ENCODE measurements around the gene LRRC32. TPM values are rescaled to one million over a fixed set of nuclear protein-coding genes. Genes with fewer than 3 reads are reported as not detected.

LRRC32 gene
- total and polyA plus RNA-seq, 2 of the 4 experiments (the other 2 are of a cell fraction) = 5.2 to 13.7 TPM

- intact Hi-C loops (cut with micrococcal nuclease) = no loop called here
- 0 out of 2 replicates have a peak, but pooled peaks cover 3% of the 10 kb centered on the region for H3K27me3 ChIP-seq (ENCODE audit: control insufficient read depth, insufficient read depth, low read length)
- WGBS, 2 experiments (ENCODE audit: extremely low coverage in 2 of 2, insufficient read length in 1 of 2) = 97% methylated on average over 7 of the region's 15 CpGs; no CpG with 5 or more reads in 1 of the 2 experiments
- no peak overlapping the region; the same call in 1 of the 2 replicates for H3K18ac ChIP-seq (ENCODE audit: low read depth, low read length)
- H2AK9ac ChIP-seq (replicated peaks; ENCODE audit: low read depth, low read length, poor library complexity) = no peak overlapping the region
- peaks cover 10% of the 10 kb centered on the region for H3K4me1 ChIP-seq (ENCODE audit: control insufficient read depth, insufficient read depth, low read length)
- H2BK20ac ChIP-seq (ENCODE audit: low read depth, low read length) = no peak overlapping the region
- dilution Hi-C loops (cut with HindIII; ENCODE audit: low sequenced_read_pairs, unreplicated experiment) = no loop called here
- no TSS peak for BruUV-seq (replicated peaks)
- H2BK15ac ChIP-seq (ENCODE audit: low read depth, low read length) = no peak overlapping the region; the same call in 2 of the 3 replicates
- H2BK5ac ChIP-seq (ENCODE audit: low read depth, low read length, poor library complexity, severe bottlenecking) = no peak overlapping the region
- ATAC-seq (ENCODE audit: low read depth) = no peak
- no peak for DNase-seq
- H4K91ac ChIP-seq (ENCODE audit: insufficient read depth, low read depth, low read length) = no peak overlapping the region; the same call in 1 of the 2 replicates
- H3K9ac ChIP-seq (ENCODE audit: low read depth, low read length) = no peak overlapping the region
- H3K36me3 ChIP-seq (ENCODE audit: control insufficient read depth, insufficient read depth, low read length) = peaks cover 2% of the 10 kb centered on the region; the same call in 1 of the 2 replicates
- H2AFZ ChIP-seq (replicated peaks; ENCODE audit: low read length, poor library complexity) = no peak overlapping the region
- no peak overlapping the region for H3K56ac ChIP-seq (ENCODE audit: extremely low read depth, insufficient read depth, low read length)
- no peak overlapping the region for H2BK120ac ChIP-seq (ENCODE audit: low read depth, low read length)
- H3K27ac ChIP-seq (ENCODE audit: insufficient read depth, low read length) = no peak overlapping the region
- ChIA-PET CTCF (no interaction called here), POLR2A (ENCODE audit: unreplicated experiment) (interaction anchor here (0.5 kb wide), 1 partner anchor 226 kb away, joined by 3 read pairs; no protein-coding TSS in a partner anchor)
- H3K23ac ChIP-seq (ENCODE audit: low read depth, low read length) = no peak overlapping the region
- H3K79me1 ChIP-seq (ENCODE audit: low read depth in 1 of 2, low read length in 2 of 2) = no peaks in the 10 kb centered on the region
- TF ChIP-seq CEBPB (IDR thresholded peaks at IDR 0.05; ENCODE audit: low read depth, low read length) = no peak
- TF ChIP-seq ELK1 (IDR thresholded peaks at IDR 0.05; ENCODE audit: borderline replicate concordance, low read depth, low read length) = no peak
- no peak for TF ChIP-seq RCOR1 (IDR thresholded peaks at IDR 0.05; ENCODE audit: insufficient replicate concordance, low read length)
- no peak for TF ChIP-seq RAD21 (IDR thresholded peaks at IDR 0.05; ENCODE audit: low read length)
- TF ChIP-seq BHLHE40 (IDR thresholded peaks at IDR 0.05; ENCODE audit: low read depth, low read length) = no peak
- TF ChIP-seq FOS (IDR thresholded peaks at IDR 0.05; ENCODE audit: low read depth, low read length) = no peak
- TF ChIP-seq RFX5 (IDR thresholded peaks at IDR 0.05; ENCODE audit: low read depth, low read length) = no peak
- no peak for TF ChIP-seq MAFK (IDR thresholded peaks at IDR 0.05; ENCODE audit: low read depth, low read length)
- no peak for TF ChIP-seq MAZ (IDR thresholded peaks at IDR 0.05; ENCODE audit: borderline replicate concordance, low read depth, low read length)
- no peak for TF ChIP-seq POLR2A (IDR thresholded peaks at IDR 0.05; ENCODE audit: low read depth, low read length)
- TF ChIP-seq SMC3 (IDR thresholded peaks at IDR 0.05; ENCODE audit: low read depth, low read length) = no peak
- no peak overlapping the region for H3K4me2 ChIP-seq (ENCODE audit: low read depth, low read length)
- no peaks in the 10 kb centered on the region for H3K9me3 ChIP-seq (ENCODE audit: control insufficient read depth, insufficient read depth, low read length)
- no peak overlapping the region for H3K14ac ChIP-seq (replicated peaks; ENCODE audit: low read depth, low read length)
- H2AK5ac ChIP-seq (ENCODE audit: low read depth, low read length) = 0 out of 2 replicates have a peak overlapping the region, but pooled peaks have one; percentile 87
- H3K4me3 ChIP-seq (ENCODE audit: insufficient read depth, low read depth, low read length) = no peak overlapping the region
- H3K9me1 ChIP-seq (ENCODE audit: insufficient read depth, low read length) = no peaks in the 10 kb centered on the region
- H4K20me1 ChIP-seq (ENCODE audit: insufficient read depth, low read length) = no peaks in the 10 kb centered on the region
- H4K8ac ChIP-seq (ENCODE audit: low read depth in 2 of 2, low read length in 2 of 2) = no peak overlapping the region
- H4K5ac ChIP-seq (ENCODE audit: low read depth, low read length) = no peak overlapping the region; the same call in 1 of the 2 replicates
- no peak overlapping the region for H3K4ac ChIP-seq (ENCODE audit: low read depth, low read length)
- in situ Hi-C loops (cut with MboI; ENCODE audit: low sequenced_read_pairs) = no loop called here
These were observed 3.2 kb downstream of the LRRC32 start for GRCh38 chr11:76667271-76667818.

Data from IMR-90 (cell line).